G401.6 (cell line): ENCODE measurements around the gene FILIP1L.
"Not testable (repeated sequence)": the region's sequence is repeated elsewhere in the genome, so short reads cannot be mapped to it uniquely, and the experiment has no call there.

Experiments
- FAIRE-seq: peaks from 2 replicates; lab custom pipeline; 2012; peaks lifted over from hg19 to GRCh38; lab: Jason Lieb, UNC

FILIP1L gene

GRCh38 chr3:99841949-99842348 lies 272.4 kb downstream of the FILIP1L start:
- FAIRE-seq, result not testable (repeated sequence)

GRCh38 chr3:99839613-99840012 lies 274.7 kb downstream of the FILIP1L start:
- no peak for FAIRE-seq

- no peak for FAIRE-seq
These were observed 275.5 kb downstream of the FILIP1L start for GRCh38 chr3:99838755-99839154.

GRCh38 chr3:99837715-99838114 lies 276.6 kb downstream of the FILIP1L start:
- no peak for FAIRE-seq

- no peak for FAIRE-seq
These were observed 277.6 kb downstream of the FILIP1L start for GRCh38 chr3:99836681-99837080.

- no peak for FAIRE-seq
These were observed 279.9 kb downstream of the FILIP1L start for GRCh38 chr3:99834211-99834957.

GRCh38 chr3:99833617-99834205 lies 280.6 kb downstream of the FILIP1L start:
- FAIRE-seq, result no peak

GRCh38 chr3:99829844-99830243 lies 284.5 kb downstream of the FILIP1L start:
- FAIRE-seq, result no peak

- FAIRE-seq, result no peak
These were observed 289.2 kb downstream of the FILIP1L start for GRCh38 chr3:99825004-99825640.

- FAIRE-seq, result no peak
These were observed 290.3 kb downstream of the FILIP1L start for GRCh38 chr3:99823723-99824711.

GRCh38 chr3:99818818-99819217 lies 295.5 kb downstream of the FILIP1L start:
- no peak for FAIRE-seq

- FAIRE-seq, result peak; percentile 67
These were observed 296.7 kb downstream of the FILIP1L start, which contains the start of gene CMSS1 for GRCh38 chr3:99817437-99818240. CMSS1 (plus strand) TSS chr3:99817862.

- no peak for FAIRE-seq
These were observed 297.3 kb downstream of the FILIP1L start for GRCh38 chr3:99817047-99817436.

- no peak for FAIRE-seq
These were observed 303.9 kb downstream of the FILIP1L start for GRCh38 chr3:99810403-99810802.

- FAIRE-seq, result no peak
These were observed 304.7 kb downstream of the FILIP1L start for GRCh38 chr3:99809565-99809964.

GRCh38 chr3:99808163-99808794 lies 306.0 kb downstream of the FILIP1L start:
- FAIRE-seq, result peak; percentile 73

GRCh38 chr3:99805160-99805559 lies 309.1 kb downstream of the FILIP1L start:
- no peak for FAIRE-seq

GRCh38 chr3:99803297-99803696 lies 311.0 kb downstream of the FILIP1L start:
- no peak for FAIRE-seq

GRCh38 chr3:99799422-99799821 lies 314.9 kb downstream of the FILIP1L start:
- no peak for FAIRE-seq

GRCh38 chr3:99795573-99795972 lies 318.7 kb downstream of the FILIP1L start:
- no peak for FAIRE-seq

- no peak for FAIRE-seq
These were observed 319.8 kb downstream of the FILIP1L start for GRCh38 chr3:99794485-99794884.
